Measurements from ENCODE around the gene ARAP2. TPM values are rescaled to one million over a fixed set of nuclear protein-coding genes. Genes with fewer than 3 reads are reported as not detected.
"Not testable (repeated sequence)": the region's sequence is repeated elsewhere in the genome, so short reads cannot be mapped to it uniquely, and the experiment has no call there.

ARAP2 gene
- total RNA-seq, 1 donor from 2014 or later, result 59.1 TPM

GRCh38 chr4:36187723-36188333 is 56.5 kb downstream of the ARAP2 start:
- Mint-ChIP-seq H3K9me3 (no peaks in the 10 kb centered on the region), H3K27me3 (no peaks in the 10 kb centered on the region), H3K36me3 (ENCODE audit: low read depth) (peaks cover 33% of the 10 kb centered on the region), H3K4me1 (peaks cover 23% of the 10 kb centered on the region), H3K27ac (no peak overlapping the region), H3K4me3 (no peak overlapping the region)
- ATAC-seq (ENCODE audit: low read depth), result no peak
- ChIA-PET POLR2A (no interaction called here), CTCF (no interaction called here)
- no peak for DNase-seq
- no peak for TF ChIP-seq CTCF (IDR thresholded peaks at IDR 0.05)
- intact Hi-C loops (cut with micrococcal nuclease), result loop anchor here (1.0 kb wide), 1 partner anchor 211 kb away; no protein-coding TSS in a partner anchor

DNA sequence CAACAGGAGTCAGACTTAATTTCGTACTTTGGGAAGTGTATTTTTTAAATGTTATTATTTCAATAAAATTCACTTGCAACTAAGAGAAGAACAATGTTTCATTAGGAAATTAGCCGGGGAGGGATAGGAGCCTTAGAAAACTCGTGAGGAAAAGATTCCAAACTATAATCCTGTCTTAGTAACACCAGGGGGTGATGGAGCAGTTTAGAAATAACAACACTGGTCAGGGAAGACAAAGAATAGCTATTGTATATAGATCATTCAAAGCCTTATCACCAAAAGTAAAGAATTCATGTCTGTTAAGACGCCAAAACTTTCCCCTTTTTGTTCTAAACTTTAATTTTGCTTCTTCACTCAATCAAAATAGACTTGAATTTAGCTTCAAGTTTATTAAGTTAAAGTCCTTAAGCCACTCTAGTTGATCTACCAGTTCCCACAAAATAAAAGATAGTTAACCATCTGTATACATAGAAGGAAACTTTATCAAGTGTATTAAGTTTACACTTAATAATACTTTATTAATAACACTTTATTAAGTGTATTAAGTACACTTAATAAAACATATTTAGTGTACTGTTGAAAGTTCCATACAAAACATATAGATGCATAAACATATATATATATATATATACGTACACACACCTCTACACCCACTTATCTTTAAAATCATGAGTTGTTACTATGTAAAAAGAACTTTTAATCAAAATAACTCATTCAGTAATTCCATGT is 60.5 kb downstream of the ARAP2 start:
- no peaks in the 10 kb centered on the region for H3K27me3 Mint-ChIP-seq
- H3K36me3 Mint-ChIP-seq (ENCODE audit: low read depth), result peaks cover 49% of the 10 kb centered on the region
- H3K4me3 Mint-ChIP-seq, result no peak overlapping the region
- no peak for ATAC-seq (ENCODE audit: low read depth)
- intact Hi-C loops (cut with micrococcal nuclease), result loop anchor here (1.0 kb wide), 1 partner anchor 215 kb away; no protein-coding TSS in a partner anchor
- peaks cover 4% of the 10 kb centered on the region for H3K4me1 Mint-ChIP-seq
- H3K9me3 Mint-ChIP-seq, result no peaks in the 10 kb centered on the region
- no peak for DNase-seq
- no peak overlapping the region for H3K27ac Mint-ChIP-seq
- CTCF ChIA-PET, result interaction anchor here (0.6 to 4.6 kb wide), 5 partner anchors 58 to 304 kb away, joined by 3 to 40 read pairs (median 3); no protein-coding TSS in a partner anchor
- no peak for TF ChIP-seq CTCF (IDR thresholded peaks at IDR 0.05)
- POLR2A ChIA-PET, result interaction anchor here (0.5 kb wide), 1 partner anchor 59 kb away, joined by 3 read pairs; no protein-coding TSS in a partner anchor

DNA sequence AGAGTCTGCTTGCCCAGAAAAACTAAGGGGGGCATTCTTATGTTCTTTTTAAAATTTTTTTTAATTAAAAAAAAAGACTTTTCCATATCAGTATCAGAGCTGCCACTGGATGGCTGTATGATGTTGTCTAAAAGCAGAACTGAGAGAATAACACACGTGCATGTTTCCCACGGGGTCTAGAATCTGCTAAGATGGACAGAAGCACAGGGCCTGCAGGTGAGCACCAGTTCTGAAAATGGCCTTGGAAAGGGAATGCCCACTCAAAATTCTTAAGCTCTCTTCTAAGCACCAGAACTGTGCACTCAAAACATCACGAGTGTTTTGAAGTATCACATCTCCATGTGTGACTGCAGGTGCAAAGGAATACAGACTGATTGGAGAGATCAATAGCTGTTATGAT is 61.1 kb downstream of the ARAP2 start:
- DNase-seq (no peak), ATAC-seq (ENCODE audit: low read depth) (no peak)
- ChIA-PET CTCF (interaction anchor here (0.6 to 4.6 kb wide), 5 partner anchors 59 to 304 kb away, joined by 3 to 40 read pairs (median 3); no protein-coding TSS in a partner anchor), POLR2A (interaction anchor here (0.6 kb wide), 1 partner anchor 9 kb away, joined by 12 read pairs; no protein-coding TSS in a partner anchor)
- Mint-ChIP-seq H3K27me3 (no peaks in the 10 kb centered on the region), H3K27ac (no peak overlapping the region), H3K4me3 (no peak overlapping the region), H3K4me1 (peaks cover 4% of the 10 kb centered on the region), H3K9me3 (no peaks in the 10 kb centered on the region), H3K36me3 (ENCODE audit: low read depth) (peaks cover 55% of the 10 kb centered on the region)
- intact Hi-C loops (cut with micrococcal nuclease), result loop anchor here (1.0 kb wide), 1 partner anchor 216 kb away; no protein-coding TSS in a partner anchor
- no peak for TF ChIP-seq CTCF (IDR thresholded peaks at IDR 0.05)

DNA sequence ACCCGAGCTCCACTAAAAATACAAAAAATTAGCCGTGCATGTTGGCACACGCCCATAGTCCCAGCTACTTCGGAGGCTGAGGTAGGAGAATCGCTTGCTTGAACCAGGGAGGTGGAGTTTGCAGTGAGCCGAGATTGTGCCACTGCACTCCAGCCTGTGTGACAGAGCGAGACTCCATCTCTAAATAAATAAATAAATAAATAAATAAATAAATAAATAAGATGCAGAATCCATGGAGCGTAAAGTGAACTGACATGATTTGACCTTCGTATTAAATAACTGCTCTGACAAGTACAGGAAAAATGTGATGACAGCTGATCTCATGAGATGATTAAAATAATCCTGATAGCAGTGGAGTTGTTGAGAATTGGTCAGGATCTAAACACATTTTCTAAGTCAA is 62.0 kb downstream of the ARAP2 start:
- H3K4me3 Mint-ChIP-seq; H3K9me3 Mint-ChIP-seq; intact Hi-C loops (cut with micrococcal nuclease); H3K27me3 Mint-ChIP-seq; H3K27ac Mint-ChIP-seq; POLR2A ChIA-PET; DNase-seq; ATAC-seq (ENCODE audit: low read depth); H3K4me1 Mint-ChIP-seq: not testable (repeated sequence)
- H3K36me3 Mint-ChIP-seq (ENCODE audit: low read depth), result peaks cover 60% of the 10 kb centered on the region
- CTCF ChIA-PET, result interaction anchor here (4.6 kb wide), 1 partner anchor 216 kb away, joined by 40 read pairs; no protein-coding TSS in a partner anchor

- ATAC-seq (ENCODE audit: low read depth) (no peak), DNase-seq (no peak)
- peaks cover 61% of the 10 kb centered on the region for H3K36me3 Mint-ChIP-seq (ENCODE audit: low read depth)
- TF ChIP-seq CTCF (IDR thresholded peaks at IDR 0.05), result no peak
- H3K4me3 Mint-ChIP-seq, result no peak overlapping the region
- no peaks in the 10 kb centered on the region for H3K9me3 Mint-ChIP-seq
- no peaks in the 10 kb centered on the region for H3K27me3 Mint-ChIP-seq
- POLR2A ChIA-PET, result no interaction called here
- no peak overlapping the region for H3K27ac Mint-ChIP-seq
- CTCF ChIA-PET, result interaction anchor here (4.6 kb wide), 1 partner anchor 218 kb away, joined by 40 read pairs; no protein-coding TSS in a partner anchor
- peaks cover 4% of the 10 kb centered on the region for H3K4me1 Mint-ChIP-seq
- intact Hi-C loops (cut with micrococcal nuclease), result no loop called here
Measured at GRCh38 chr4:36180206-36180605, 64.1 kb downstream of the ARAP2 start.
